ENCODE data around the gene CTSK. TPM values are rescaled to one million over a fixed set of nuclear protein-coding genes. Genes with fewer than 3 reads are reported as not detected.

The CTSK gene
- total and polyA plus RNA-seq, 2 of the 4 experiments (the other 2 are of a cell fraction) = 7.7 to 15.1 TPM

- 0 out of 2 replicates have a peak overlapping the region, but pooled peaks have one; percentile 61 for H3K18ac ChIP-seq (ENCODE audit: low read depth, low read length)
- no peak overlapping the region for H4K5ac ChIP-seq (ENCODE audit: low read depth, low read length)
- H3K56ac ChIP-seq (ENCODE audit: extremely low read depth, insufficient read depth, low read length) = no peak overlapping the region
- peak overlapping the region; percentile 92; the same call in 1 of the 2 replicates for H3K4me2 ChIP-seq (ENCODE audit: low read depth, low read length)
- no peak overlapping the region for H2AFZ ChIP-seq (replicated peaks; ENCODE audit: low read length, poor library complexity)
- H2BK20ac ChIP-seq (ENCODE audit: low read depth, low read length) = no peak overlapping the region
- peak; percentile 69 for ATAC-seq (ENCODE audit: low read depth)
- no peaks in the 10 kb centered on the region for H3K9me3 ChIP-seq (ENCODE audit: control insufficient read depth, insufficient read depth, low read length)
- dilution Hi-C loops (cut with HindIII; ENCODE audit: low sequenced_read_pairs, unreplicated experiment) = no loop called here
- peaks cover 4% of the 10 kb centered on the region; the same call in 1 of the 2 replicates for H3K9me1 ChIP-seq (ENCODE audit: insufficient read depth, low read length)
- no peak overlapping the region for H3K27ac ChIP-seq (ENCODE audit: insufficient read depth, low read length)
- H3K36me3 ChIP-seq (ENCODE audit: control insufficient read depth, insufficient read depth, low read length) = no peaks in the 10 kb centered on the region
- TF ChIP-seq NFE2L2 (IDR thresholded peaks at IDR 0.05; ENCODE audit: low read depth, low read length) = peak; percentile 29; the same call in 1 of the 2 replicates
- no peak for TF ChIP-seq CHD1 (IDR thresholded peaks at IDR 0.05; ENCODE audit: low read depth, low read length)
- TF ChIP-seq CTCF (conservative IDR thresholded peaks at IDR 0.05; ENCODE audit: low read depth, low read length) = no peak
- no peak for TF ChIP-seq CEBPB (IDR thresholded peaks at IDR 0.05; ENCODE audit: low read depth, low read length)
- no peaks in the 10 kb centered on the region for H4K20me1 ChIP-seq (ENCODE audit: insufficient read depth, low read length)
- H4K8ac ChIP-seq (ENCODE audit: low read depth in 2 of 2, low read length in 2 of 2) = peak overlapping the region in 1 of 2 experiments; percentile 65; a peak in 1 of 4 replicates
- no peak overlapping the region for H3K23ac ChIP-seq (ENCODE audit: low read depth, low read length)
- CTCF ChIA-PET = interaction anchor here (0.8 kb wide), 1 partner anchor 22 kb away, joined by 5 read pairs; no protein-coding TSS in a partner anchor
- H3K4me3 ChIP-seq (ENCODE audit: insufficient read depth, low read depth, low read length) = peak overlapping the region; percentile 33; the same call in 1 of the 2 replicates
- no peak overlapping the region; the same call in 1 of the 2 replicates for H3K4ac ChIP-seq (ENCODE audit: low read depth, low read length)
- intact Hi-C loops (cut with micrococcal nuclease) = loop anchor here (10.0 kb wide), 1 partner anchor 843 kb away; no protein-coding TSS in a partner anchor
- peak; percentile 20 for DNase-seq
- H2BK15ac ChIP-seq (ENCODE audit: low read depth, low read length) = no peak overlapping the region
- no peaks in the 10 kb centered on the region for H3K27me3 ChIP-seq (ENCODE audit: control insufficient read depth, insufficient read depth, low read length)
- H3K9ac ChIP-seq (ENCODE audit: low read depth, low read length) = no peak overlapping the region
- BruUV-seq (replicated peaks) = no TSS peak
- no peak overlapping the region for H2AK5ac ChIP-seq (ENCODE audit: low read depth, low read length)
- peaks cover 3% of the 10 kb centered on the region for H3K4me1 ChIP-seq (ENCODE audit: control insufficient read depth, insufficient read depth, low read length)
- no peak overlapping the region for H2AK9ac ChIP-seq (replicated peaks; ENCODE audit: low read depth, low read length, poor library complexity)
- no peak overlapping the region; the same call in 1 of the 2 replicates for H3K14ac ChIP-seq (replicated peaks; ENCODE audit: low read depth, low read length)
- in situ Hi-C loops (cut with MboI; ENCODE audit: low sequenced_read_pairs) = no loop called here
- no peak overlapping the region for H4K91ac ChIP-seq (ENCODE audit: insufficient read depth, low read depth, low read length)
- peak overlapping the region; percentile 84 for H2BK120ac ChIP-seq (ENCODE audit: low read depth, low read length)
- H3K79me1 ChIP-seq (ENCODE audit: low read depth in 1 of 2, low read length in 2 of 2) = no peaks in the 10 kb centered on the region
- POLR2A ChIA-PET (ENCODE audit: unreplicated experiment) = no interaction called here
- H2BK5ac ChIP-seq (ENCODE audit: low read depth, low read length, poor library complexity, severe bottlenecking) = peak overlapping the region; percentile 64
These were observed 20.6 kb downstream of the CTSK start for GRCh38 chr1:150787455-150787854.

All from IMR-90 (cell line).